Transverse colon (tissue), 4 donors: Measurements from ENCODE around the gene PDGFC.

Experiments
- CTCF ChIP-seq, 5 experiments: fragments of 200-600 bp in 3 of 5; fragments of 450-650 bp in 2 of 5; sonication (generic) in 3 of 5; IDR thresholded peaks; 1 replicate in 2 of 5; 2 replicates in 3 of 5; pipeline ENCODE4 v1.5.1; 2016 to 2017; ENCODE audit warnings: antibody characterized with exemption in 5 of 5, inconsistent platforms in 3 of 5, mild to moderate bottlenecking in 2 of 5, moderate library complexity in 1 of 5
- EP300 ChIP-seq: sonication (generic); formaldehyde crosslinking; IDR thresholded peaks from one replicate; pipeline ENCODE4 v1.6.1; 2017; ENCODE audit warnings: antibody characterized with exemption, low read depth
- POLR2A ChIP-seq: fragments of 450-650 bp; IDR thresholded peaks from one replicate; pipeline ENCODE4 v1.6.1; 2016; ENCODE audit warnings: antibody characterized with exemption, mild to moderate bottlenecking, moderate library complexity
- POLR2AphosphoS5 ChIP-seq, 3 donors: sonication (generic); formaldehyde crosslinking; IDR thresholded peaks; one replicate each; pipeline ENCODE4 v1.6.1; 2016; ENCODE audit warnings: antibody characterized with exemption in 3 of 3

GRCh38 chr4:156746111-156746510, 225.5 kb downstream of the PDGFC start:
- TF ChIP-seq EP300 (no peak), CTCF (IDR thresholded peaks at IDR 0.05) (no peak), POLR2A (no peak), POLR2AphosphoS5 (IDR thresholded peaks at IDR 0.05) (no peak)
